Gastroesophageal sphincter (tissue), 3 donors: Measurements from ENCODE around the gene CASP9.
"Not testable (repeated sequence)": the region's sequence is repeated elsewhere in the genome, so short reads cannot be mapped to it uniquely, and the experiment has no call there.

Experiments used
- CTCF ChIP-seq, 4 experiments: fragments of 200-600 bp in 2 of 4; fragments of 450-650 bp in 2 of 4; sonication (generic) in 1 of 4; IDR thresholded peaks; one replicate each; pipeline ENCODE4 v1.5.1; 2017 to 2019; ENCODE audit warnings: antibody characterized with exemption in 4 of 4, mild to moderate bottlenecking in 2 of 4, moderate library complexity in 2 of 4
- EP300 ChIP-seq: sonication (generic); formaldehyde crosslinking; IDR thresholded peaks from one replicate; pipeline ENCODE4 v1.6.1; 2017; ENCODE audit warnings: antibody characterized with exemption, mild to moderate bottlenecking
- POLR2A ChIP-seq, 2 donors: fragments of 450-650 bp; IDR thresholded peaks; one replicate each; pipeline ENCODE4 v1.6.1; 2017; ENCODE audit warnings: antibody characterized with exemption in 2 of 2, mild to moderate bottlenecking in 2 of 2, moderate library complexity in 1 of 2

- not testable (repeated sequence) for TF ChIP-seq CTCF (IDR thresholded peaks at IDR 0.05); POLR2A (IDR thresholded peaks at IDR 0.05); EP300
These were observed 37.0 kb downstream of the CASP9 start for GRCh38 chr1:15486844-15487610.
